ENCODE data around the gene SLCO2A1.
"Not testable (repeated sequence)": the region's sequence is repeated elsewhere in the genome, so short reads cannot be mapped to it uniquely, and the experiment has no call there.

SLCO2A1 gene

GRCh38 chr3:134029734-134030378 is at the start of gene SLCO2A1:
Gene SLCO2A1, minus strand, starts transcription at chr3:134029925. Its CDS starts 123 bp downstream, at chr3:134029802.
- peak in 1 of 2 donors; percentile 21 for DNase-seq (ENCODE audit: low read depth in 2 of 2)

- no peak for DNase-seq (ENCODE audit: low read depth in 2 of 2)
These were observed 49.4 kb upstream of the SLCO2A1 start for GRCh38 chr3:134079111-134079547.

GRCh38 chr3:134078169-134078831 is 48.6 kb upstream of the SLCO2A1 start:
- DNase-seq (ENCODE audit: low read depth in 2 of 2): no peak

- DNase-seq (ENCODE audit: low read depth in 2 of 2): no peak
These were observed 48.0 kb upstream of the SLCO2A1 start for GRCh38 chr3:134077649-134078161.

- DNase-seq (ENCODE audit: low read depth in 2 of 2): no peak
These were observed 47.1 kb upstream of the SLCO2A1 start for GRCh38 chr3:134076851-134077250.

DNA sequence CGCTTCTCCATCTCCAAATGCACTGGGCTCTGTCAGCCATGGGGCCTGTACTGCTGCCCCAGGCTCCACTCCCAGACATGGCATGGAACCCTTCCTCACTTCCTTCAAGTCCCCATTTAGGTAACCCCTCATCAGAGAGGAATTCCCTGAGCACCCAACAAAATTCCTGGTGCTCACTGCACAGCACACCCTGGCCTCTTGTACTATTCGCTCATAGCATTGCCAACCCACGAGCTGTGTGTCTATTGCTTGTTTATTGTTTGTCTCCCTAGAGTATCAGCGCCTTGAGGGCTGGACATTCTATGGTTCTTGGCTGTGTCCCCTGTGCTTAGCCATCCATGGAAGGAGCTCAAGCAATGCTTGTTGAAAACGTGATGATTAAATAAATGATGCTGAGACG is 46.1 kb upstream of the SLCO2A1 start:
- no peak for DNase-seq (ENCODE audit: low read depth in 2 of 2)

DNA sequence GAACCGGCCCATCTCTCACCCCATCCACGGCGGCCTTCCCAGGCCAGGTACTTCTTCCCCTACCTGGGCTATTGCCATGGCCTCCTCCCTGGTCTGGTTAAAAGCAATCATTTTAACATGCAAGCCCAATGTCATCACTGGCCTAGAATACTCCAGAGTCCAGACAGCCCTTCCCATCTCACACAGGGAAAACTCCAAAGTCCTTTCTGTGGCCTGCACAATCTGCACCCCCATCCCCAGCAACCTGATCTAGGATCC is 45.8 kb upstream of the SLCO2A1 start:
- no peak for DNase-seq (ENCODE audit: low read depth in 2 of 2)

DNA sequence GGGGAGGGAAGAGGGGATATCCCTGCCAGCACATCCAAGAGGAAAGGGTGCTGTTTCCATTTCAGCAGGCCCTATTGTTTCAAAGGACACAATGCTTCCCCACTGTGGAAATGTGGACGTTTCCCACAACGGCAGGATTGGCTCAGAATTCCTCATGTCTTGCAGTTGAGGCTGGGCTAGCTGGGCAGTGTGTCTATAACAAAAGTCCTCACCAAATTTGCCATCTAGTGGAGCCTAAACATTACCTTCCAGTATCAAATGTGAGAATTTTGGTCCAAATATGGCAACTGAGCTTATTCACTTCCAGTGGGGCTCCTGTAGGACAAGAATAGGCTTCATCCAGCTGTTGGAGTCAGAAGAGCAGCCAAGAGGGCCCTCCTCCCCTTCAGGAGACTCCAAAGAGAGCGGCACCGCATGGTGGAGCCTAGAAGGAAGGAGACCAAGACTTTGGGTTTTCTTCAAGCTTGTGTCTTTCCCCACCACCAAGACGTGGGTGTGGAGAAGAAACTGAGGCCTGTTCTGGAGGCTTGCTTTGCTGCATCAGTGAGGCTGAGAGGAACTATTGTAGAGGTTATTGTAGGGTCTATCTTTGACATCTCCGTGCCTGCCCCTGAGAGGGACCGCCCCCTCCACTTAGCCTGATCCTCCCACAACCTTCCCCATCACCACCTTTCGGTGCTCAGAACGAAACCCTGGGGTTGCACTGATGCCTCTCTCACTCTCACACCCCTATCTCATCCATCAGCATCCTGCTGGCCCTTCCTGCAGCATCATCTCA is 45.3 kb upstream of the SLCO2A1 start:
- DNase-seq (ENCODE audit: low read depth in 2 of 2): no peak

- no peak for DNase-seq (ENCODE audit: low read depth in 2 of 2)
These were observed 44.5 kb upstream of the SLCO2A1 start for GRCh38 chr3:134074001-134074789.

GRCh38 chr3:134073583-134073945 is 43.8 kb upstream of the SLCO2A1 start:
- DNase-seq (ENCODE audit: low read depth in 2 of 2): no peak

- no peak for DNase-seq (ENCODE audit: low read depth in 2 of 2)
These were observed 43.3 kb upstream of the SLCO2A1 start for GRCh38 chr3:134072881-134073582.

DNA sequence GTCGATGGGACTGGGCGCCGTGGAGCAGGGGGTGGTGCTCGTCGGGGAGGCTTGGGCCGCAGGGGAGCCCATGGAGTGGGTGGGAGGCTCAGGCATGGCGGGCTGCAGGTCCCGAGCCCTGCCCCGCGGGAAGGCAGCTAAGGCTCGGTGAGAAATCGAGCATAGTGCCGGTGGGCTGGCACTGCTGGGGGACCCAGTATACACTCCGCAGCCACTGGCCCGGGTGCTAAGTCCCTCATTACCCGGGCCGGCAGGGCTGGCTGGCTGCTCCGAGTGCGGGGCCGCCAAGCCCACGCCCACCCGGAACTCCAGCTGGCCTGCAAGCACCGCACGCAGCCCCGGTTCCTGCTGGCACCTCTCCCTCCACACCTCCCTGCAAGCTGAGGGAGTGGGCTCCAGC is 40.6 kb upstream of the SLCO2A1 start:
- DNase-seq (ENCODE audit: low read depth in 2 of 2): not testable (repeated sequence)

GRCh38 chr3:134068429-134068828 is 38.7 kb upstream of the SLCO2A1 start:
- no peak for DNase-seq (ENCODE audit: low read depth in 2 of 2)

DNA sequence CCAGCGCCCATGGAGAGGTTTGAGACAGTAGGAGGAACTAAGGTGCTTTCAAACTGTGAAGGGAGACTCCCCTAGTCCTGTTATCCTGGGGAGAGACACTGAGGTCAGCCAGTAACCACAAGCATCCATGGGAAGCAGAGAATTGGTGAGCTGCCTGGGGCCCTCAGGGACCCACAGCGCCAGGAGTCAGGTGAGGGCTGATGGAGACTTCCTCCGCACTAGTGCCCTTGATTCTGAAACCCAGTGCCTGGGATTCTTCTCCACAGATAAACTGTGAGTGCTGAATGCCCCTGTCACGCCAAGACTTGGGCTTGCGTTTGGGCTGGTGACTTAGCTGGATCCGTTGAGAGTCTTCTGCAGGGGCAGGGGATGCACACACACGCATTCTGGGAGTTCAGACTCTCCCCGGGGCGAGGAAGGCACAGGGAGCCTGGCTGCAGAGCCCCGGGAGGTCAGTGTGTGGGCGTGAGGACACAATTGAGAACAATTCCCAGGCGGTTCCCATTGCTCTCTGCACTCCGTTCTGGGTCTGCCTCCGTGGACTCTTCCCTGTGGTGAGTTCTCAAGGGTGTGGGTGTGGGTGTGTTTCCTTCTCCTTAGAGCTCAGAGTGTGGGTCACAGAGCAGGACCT is 37.9 kb upstream of the SLCO2A1 start:
- no peak for DNase-seq (ENCODE audit: low read depth in 2 of 2)

GRCh38 chr3:134066651-134067530 is 37.2 kb upstream of the SLCO2A1 start:
- DNase-seq (ENCODE audit: low read depth in 2 of 2): no peak

DNA sequence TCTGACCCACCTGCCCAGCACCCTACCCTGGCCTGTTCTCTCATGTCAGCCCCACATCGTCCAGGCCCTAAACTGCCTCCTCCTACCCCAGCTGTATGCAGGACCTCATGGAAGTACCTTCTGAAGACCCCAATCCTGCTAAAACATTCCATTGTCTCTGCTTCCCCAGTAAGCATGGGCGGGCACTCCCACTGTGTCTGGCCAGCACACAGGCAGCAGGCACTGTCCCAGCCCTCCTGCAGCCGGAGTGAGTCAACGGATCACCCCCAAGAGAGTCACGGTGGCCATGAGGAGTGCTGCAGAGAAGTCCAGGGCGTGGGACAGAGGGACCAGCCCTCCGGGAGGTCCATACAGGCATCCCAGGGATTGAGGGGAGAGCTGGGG is 36.4 kb upstream of the SLCO2A1 start:
- DNase-seq (ENCODE audit: low read depth in 2 of 2): no peak

GRCh38 chr3:134065252-134066157 is 35.8 kb upstream of the SLCO2A1 start:
- no peak for DNase-seq (ENCODE audit: low read depth in 2 of 2)

- no peak for DNase-seq (ENCODE audit: low read depth in 2 of 2)
These were observed 34.4 kb upstream of the SLCO2A1 start for GRCh38 chr3:134064081-134064480.

DNA sequence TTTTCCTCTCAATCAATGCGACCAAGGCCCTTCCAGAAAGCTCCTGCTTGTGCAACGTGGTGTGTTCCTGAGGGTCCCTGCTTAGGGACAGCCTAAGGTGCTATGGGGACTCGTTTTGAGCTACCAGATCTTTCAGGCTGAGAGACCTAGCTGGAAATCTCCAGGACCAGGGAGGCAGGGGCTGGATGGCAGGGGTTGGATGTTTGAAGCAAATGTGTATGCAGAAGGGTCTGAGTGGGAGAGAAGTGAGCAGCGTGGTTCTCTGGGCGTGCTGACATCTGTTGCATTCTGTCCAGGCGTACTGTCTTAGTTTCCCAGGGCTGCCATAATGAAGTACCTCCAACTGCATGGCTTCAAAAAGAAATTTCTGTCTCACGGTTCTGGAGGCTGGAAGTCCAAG is 31.7 kb upstream of the SLCO2A1 start:
- no peak for DNase-seq (ENCODE audit: low read depth in 2 of 2)
